HL-60 (cell line): Measurements from ENCODE around the gene PRSS16.

Experiments
- DNase-seq, 2 experiments: peaks; one replicate each; pipeline ENCODE4 v3.0.0-alpha.2; 2010 to 2020; ENCODE audit warnings: low read depth in 1 of 2, low spot score in 1 of 2
- H3K27ac ChIP-seq: fragments of 250-450 bp; sonication (Bioruptor Pico); replicated peaks from 2 replicates; pipeline ENCODE4 v1.5.1; 2020; ENCODE audit warnings: mild to moderate bottlenecking, moderate library complexity
- H3K27me3 ChIP-seq: fragments of 250-450 bp; sonication (Bioruptor Pico); 2 replicates; pipeline ENCODE4 v1.5.1; 2021; ENCODE audit warnings: mild to moderate bottlenecking, moderate library complexity; ENCODE audit not compliant: insufficient read depth, poor library complexity, severe bottlenecking
- H3K4me3 ChIP-seq: replicated peaks from 2 replicates; pipeline ENCODE4 v1.5.1; 2011; ENCODE audit warnings: mild to moderate bottlenecking, control low read depth, low read length; ENCODE audit not compliant: insufficient read depth
- GABPA ChIP-seq: IDR thresholded peaks from 2 replicates; pipeline ENCODE4 v1.6.1; 2012; ENCODE audit warnings: low read depth
- POLR2AphosphoS5 ChIP-seq: IDR thresholded peaks from 2 replicates; pipeline ENCODE4 v1.6.1; 2012; ENCODE audit warnings: low read depth
- SPI1 ChIP-seq: IDR thresholded peaks from 2 replicates; pipeline ENCODE4 v1.6.1; 2012; ENCODE audit warnings: low read depth, mild to moderate bottlenecking, borderline replicate concordance
- TF ChIP-seq, protein P1 (sequence below): IDR thresholded peaks from one replicate; pipeline ENCODE4 v1.5.1; 2011; ENCODE audit warnings: low read length, control low read depth, inconsistent platforms; ENCODE audit not compliant: insufficient read depth
- TF ChIP-seq, protein P2 (sequence below): IDR thresholded peaks from 2 replicates; pipeline ENCODE4 v1.6.1; 2012; ENCODE audit warnings: low read depth; ENCODE audit not compliant: insufficient replicate concordance

PRSS16 gene

DNA sequence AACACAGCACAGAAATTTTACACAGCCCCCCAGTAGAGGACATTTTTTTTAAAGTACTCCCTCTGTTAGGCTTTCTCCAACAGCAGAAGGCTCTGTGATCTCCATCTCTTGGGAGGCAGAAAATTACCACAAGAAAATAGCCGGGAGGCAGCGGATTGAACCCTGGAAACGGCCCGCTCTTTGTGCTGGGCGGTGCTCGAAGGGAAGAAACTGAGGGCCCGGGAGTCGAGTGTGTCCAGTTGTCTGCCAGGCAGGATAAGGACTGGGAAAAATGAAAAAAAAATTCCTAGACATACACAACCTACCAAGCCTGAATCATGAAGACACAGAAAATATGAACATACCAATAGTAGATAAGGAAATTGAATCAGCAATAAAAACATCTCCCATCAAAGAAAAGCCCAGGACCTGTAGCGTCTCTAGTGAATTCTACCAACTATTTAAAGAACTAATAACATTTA lies 33.1 kb downstream of the PRSS16 start:
- DNase-seq = no peak
- H3K27ac ChIP-seq = no peak overlapping the region

DNA sequence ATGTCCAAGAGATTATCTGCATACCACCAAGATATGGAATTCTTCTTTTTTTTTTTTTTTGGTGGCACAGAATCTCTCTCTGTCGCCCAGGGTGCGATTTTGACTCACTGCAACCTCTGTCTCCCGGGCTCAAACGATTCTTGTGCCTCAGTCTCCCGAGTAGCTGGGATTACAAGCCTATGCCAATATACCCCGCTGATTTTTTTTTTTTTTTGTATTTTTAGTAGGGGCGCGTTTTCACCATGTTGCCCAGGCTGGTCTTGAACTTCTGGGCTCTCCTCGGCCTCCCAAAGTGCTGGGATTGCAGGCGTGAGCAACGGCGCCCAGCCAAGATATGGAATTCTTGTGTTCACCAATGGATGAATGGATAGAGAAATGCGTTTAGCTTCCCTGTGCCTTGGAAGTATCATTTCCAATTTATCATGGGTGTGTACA lies 33.6 kb downstream of the PRSS16 start:
- DNase-seq = no peak
- no peak overlapping the region for H3K27ac ChIP-seq
- no peak overlapping the region for H3K4me3 ChIP-seq
- no peaks in the 10 kb centered on the region for H3K27me3 ChIP-seq
- TF ChIP-seq GABPA (no peak), POLR2AphosphoS5 (no peak), SPI1 (no peak)
- TF ChIP-seq, protein P1, sequence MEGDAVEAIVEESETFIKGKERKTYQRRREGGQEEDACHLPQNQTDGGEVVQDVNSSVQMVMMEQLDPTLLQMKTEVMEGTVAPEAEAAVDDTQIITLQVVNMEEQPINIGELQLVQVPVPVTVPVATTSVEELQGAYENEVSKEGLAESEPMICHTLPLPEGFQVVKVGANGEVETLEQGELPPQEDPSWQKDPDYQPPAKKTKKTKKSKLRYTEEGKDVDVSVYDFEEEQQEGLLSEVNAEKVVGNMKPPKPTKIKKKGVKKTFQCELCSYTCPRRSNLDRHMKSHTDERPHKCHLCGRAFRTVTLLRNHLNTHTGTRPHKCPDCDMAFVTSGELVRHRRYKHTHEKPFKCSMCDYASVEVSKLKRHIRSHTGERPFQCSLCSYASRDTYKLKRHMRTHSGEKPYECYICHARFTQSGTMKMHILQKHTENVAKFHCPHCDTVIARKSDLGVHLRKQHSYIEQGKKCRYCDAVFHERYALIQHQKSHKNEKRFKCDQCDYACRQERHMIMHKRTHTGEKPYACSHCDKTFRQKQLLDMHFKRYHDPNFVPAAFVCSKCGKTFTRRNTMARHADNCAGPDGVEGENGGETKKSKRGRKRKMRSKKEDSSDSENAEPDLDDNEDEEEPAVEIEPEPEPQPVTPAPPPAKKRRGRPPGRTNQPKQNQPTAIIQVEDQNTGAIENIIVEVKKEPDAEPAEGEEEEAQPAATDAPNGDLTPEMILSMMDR = no peak
- TF ChIP-seq, protein P2, sequence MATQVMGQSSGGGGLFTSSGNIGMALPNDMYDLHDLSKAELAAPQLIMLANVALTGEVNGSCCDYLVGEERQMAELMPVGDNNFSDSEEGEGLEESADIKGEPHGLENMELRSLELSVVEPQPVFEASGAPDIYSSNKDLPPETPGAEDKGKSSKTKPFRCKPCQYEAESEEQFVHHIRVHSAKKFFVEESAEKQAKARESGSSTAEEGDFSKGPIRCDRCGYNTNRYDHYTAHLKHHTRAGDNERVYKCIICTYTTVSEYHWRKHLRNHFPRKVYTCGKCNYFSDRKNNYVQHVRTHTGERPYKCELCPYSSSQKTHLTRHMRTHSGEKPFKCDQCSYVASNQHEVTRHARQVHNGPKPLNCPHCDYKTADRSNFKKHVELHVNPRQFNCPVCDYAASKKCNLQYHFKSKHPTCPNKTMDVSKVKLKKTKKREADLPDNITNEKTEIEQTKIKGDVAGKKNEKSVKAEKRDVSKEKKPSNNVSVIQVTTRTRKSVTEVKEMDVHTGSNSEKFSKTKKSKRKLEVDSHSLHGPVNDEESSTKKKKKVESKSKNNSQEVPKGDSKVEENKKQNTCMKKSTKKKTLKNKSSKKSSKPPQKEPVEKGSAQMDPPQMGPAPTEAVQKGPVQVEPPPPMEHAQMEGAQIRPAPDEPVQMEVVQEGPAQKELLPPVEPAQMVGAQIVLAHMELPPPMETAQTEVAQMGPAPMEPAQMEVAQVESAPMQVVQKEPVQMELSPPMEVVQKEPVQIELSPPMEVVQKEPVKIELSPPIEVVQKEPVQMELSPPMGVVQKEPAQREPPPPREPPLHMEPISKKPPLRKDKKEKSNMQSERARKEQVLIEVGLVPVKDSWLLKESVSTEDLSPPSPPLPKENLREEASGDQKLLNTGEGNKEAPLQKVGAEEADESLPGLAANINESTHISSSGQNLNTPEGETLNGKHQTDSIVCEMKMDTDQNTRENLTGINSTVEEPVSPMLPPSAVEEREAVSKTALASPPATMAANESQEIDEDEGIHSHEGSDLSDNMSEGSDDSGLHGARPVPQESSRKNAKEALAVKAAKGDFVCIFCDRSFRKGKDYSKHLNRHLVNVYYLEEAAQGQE = no peak

More for the DNA sequence above, 33.1 kb downstream of the PRSS16 start:
- H3K4me3 ChIP-seq = peak overlapping the region; percentile 23
- TF ChIP-seq, protein P1 = no peak
- TF ChIP-seq, protein P2 = no peak
- no peak for TF ChIP-seq SPI1
- TF ChIP-seq GABPA = no peak
- no peak for TF ChIP-seq POLR2AphosphoS5
- no peaks in the 10 kb centered on the region for H3K27me3 ChIP-seq

DNA sequence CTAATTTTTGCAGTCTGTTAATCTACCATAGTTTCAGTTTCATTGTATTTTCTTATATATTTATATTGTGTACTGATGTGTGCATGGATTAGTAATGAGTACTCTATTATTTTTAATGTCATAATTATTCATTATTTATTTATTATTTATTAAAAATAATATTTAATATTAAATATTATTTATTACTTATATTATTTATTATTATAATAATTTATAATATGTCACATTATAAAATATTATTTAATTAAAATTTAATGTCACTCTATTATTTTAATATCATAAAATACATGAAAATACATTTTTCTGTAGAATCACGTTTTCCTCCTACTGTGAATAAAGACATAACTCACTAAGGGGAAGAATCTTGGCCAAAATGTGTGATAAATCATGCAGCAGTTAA lies 34.1 kb downstream of the PRSS16 start:
- Histone ChIP-seq H3K27me3 (no peaks in the 10 kb centered on the region), H3K27ac (no peak overlapping the region), H3K4me3 (no peak overlapping the region)
- TF ChIP-seq, protein P2 = no peak
- TF ChIP-seq GABPA (no peak), SPI1 (no peak)
- DNase-seq = no peak

DNA sequence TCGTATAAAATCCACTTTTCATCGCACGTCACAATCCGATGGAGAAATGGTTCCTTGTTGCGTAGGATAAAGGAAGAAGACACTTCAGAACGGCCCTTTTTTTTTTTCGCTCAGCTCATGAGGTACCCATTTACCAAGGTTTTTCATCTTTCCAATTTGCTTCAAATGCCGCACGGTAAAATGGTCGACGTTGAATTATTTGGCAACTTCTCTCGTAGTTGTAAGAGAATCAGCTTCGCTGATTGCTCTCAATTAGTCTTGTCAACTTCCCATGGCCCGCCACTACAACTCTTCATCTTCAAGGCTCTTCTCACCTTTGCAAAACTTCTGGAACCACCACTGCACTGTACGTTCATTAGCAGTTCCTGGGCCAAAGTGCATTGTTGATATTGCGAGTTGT lies 35.8 kb downstream of the PRSS16 start:
- no peak for TF ChIP-seq POLR2AphosphoS5
- TF ChIP-seq, protein P1 = no peak
- TF ChIP-seq, protein P2 = no peak
- no peak for TF ChIP-seq GABPA
- TF ChIP-seq SPI1 = no peak

More for the DNA sequence above, 35.8 kb downstream of the PRSS16 start:
- no peak for DNase-seq
- Histone ChIP-seq H3K4me3 (no peak overlapping the region), H3K27ac (no peak overlapping the region), H3K27me3 (no peaks in the 10 kb centered on the region)
